Mesenteric fat pad (tissue), 1 donor: Measurements from ENCODE around the gene HDAC8. TPM values are rescaled to one million over a fixed set of nuclear protein-coding genes. Genes with fewer than 3 reads are reported as not detected.
A peak's percentile ranks its signal among the peaks of the same experiment; 100 is the strongest.

Experiments
- DNase-seq: peaks from one replicate; pipeline ENCODE4 v3.0.0-alpha.2; 2020; ENCODE audit warnings: low spot score
- total RNA-seq: library from RNA; stranded (reverse); fragmentation: NEBNext Ultra II Directional; extraction: Animal tissue kit (Norgen Biotek cat#: 25700); gene quantifications from one replicate; pipeline ENCODE4 v1.2.1, GENCODE V29; 2021
- donor health status: DM: yes; HTN: yes; CAD: no.

Gene HDAC8
- total RNA-seq, 1 donor from 2014 or later: 32.9 TPM

- no peak for DNase-seq
These were observed 242.5 kb downstream of the HDAC8 start for GRCh38 chrX:72330131-72330530.

- peak; percentile 16 for DNase-seq
These were observed 245.9 kb downstream of the HDAC8 start for GRCh38 chrX:72326605-72327300.

- peak; percentile 30 for DNase-seq
These were observed 253.0 kb downstream of the HDAC8 start for GRCh38 chrX:72319651-72320050.

- no peak for DNase-seq
These were observed 255.5 kb downstream of the HDAC8 start for GRCh38 chrX:72317139-72317538.

- DNase-seq: peak; percentile 67
These were observed 256.1 kb downstream of the HDAC8 start for GRCh38 chrX:72316408-72317110.

- peak; percentile 55 for DNase-seq
These were observed 257.8 kb downstream of the HDAC8 start for GRCh38 chrX:72314881-72315280.

GRCh38 chrX:72313707-72314641, 258.7 kb downstream of the HDAC8 start:
- DNase-seq: peak; percentile 60

GRCh38 chrX:72312311-72312940, 260.2 kb downstream of the HDAC8 start:
- DNase-seq: peak; percentile 53

GRCh38 chrX:72309297-72310071, 263.2 kb downstream of the HDAC8 start:
- peak; percentile 71 for DNase-seq

GRCh38 chrX:72308566-72309296, 263.9 kb downstream of the HDAC8 start:
- peak; percentile 85 for DNase-seq

- DNase-seq: no peak
These were observed 264.5 kb downstream of the HDAC8 start for GRCh38 chrX:72308209-72308565.

GRCh38 chrX:72307646-72308051, 265.0 kb downstream of the HDAC8 start:
- DNase-seq: peak; percentile 53

- DNase-seq: peak; percentile 87
These were observed 265.6 kb downstream of the HDAC8 start for GRCh38 chrX:72306851-72307645.

GRCh38 chrX:72306085-72306801, 266.4 kb downstream of the HDAC8 start:
- peak; percentile 88 for DNase-seq

GRCh38 chrX:72305286-72306084, 267.2 kb downstream of the HDAC8 start, which contains the start of gene CITED1:
TSS of gene CITED1 (minus strand) at chrX:72305914. CDS start at chrX:72302869, 3,045 bp downstream.
- DNase-seq: peak; percentile 86

GRCh38 chrX:72304877-72305276, 267.8 kb downstream of the HDAC8 start:
- peak; percentile 88 for DNase-seq

- peak; percentile 57 for DNase-seq
These were observed 270.9 kb downstream of the HDAC8 start for GRCh38 chrX:72301781-72302180.
